ENCODE results near the gene HAVCR2.

The HAVCR2 gene

DNA sequence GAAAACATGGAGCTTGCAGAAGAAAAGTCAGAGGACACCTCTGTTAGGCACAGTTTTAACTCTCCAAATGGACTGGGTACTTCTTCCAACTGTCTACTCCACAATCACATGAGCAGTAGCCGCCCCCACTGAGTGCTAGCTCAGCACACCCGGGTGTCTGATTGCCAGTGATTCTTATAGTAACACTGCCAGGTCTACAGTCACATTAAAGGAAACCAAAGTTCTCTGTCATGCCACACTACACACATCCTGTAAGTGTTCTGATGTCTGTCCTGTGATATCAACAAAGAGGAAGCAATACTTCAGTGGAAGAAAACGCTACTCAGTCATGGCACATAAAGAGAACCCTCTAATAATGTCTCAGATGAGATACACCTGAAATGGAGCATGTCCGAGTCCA lies at the start of gene HAVCR2:
HAVCR2 (minus strand) TSS at position 69 of the 400 bp plus-strand sequence; CDS start at position 8, 61 bp downstream.
- peak; percentile 16 for DNase-seq (ENCODE audit: low read depth)

DNA sequence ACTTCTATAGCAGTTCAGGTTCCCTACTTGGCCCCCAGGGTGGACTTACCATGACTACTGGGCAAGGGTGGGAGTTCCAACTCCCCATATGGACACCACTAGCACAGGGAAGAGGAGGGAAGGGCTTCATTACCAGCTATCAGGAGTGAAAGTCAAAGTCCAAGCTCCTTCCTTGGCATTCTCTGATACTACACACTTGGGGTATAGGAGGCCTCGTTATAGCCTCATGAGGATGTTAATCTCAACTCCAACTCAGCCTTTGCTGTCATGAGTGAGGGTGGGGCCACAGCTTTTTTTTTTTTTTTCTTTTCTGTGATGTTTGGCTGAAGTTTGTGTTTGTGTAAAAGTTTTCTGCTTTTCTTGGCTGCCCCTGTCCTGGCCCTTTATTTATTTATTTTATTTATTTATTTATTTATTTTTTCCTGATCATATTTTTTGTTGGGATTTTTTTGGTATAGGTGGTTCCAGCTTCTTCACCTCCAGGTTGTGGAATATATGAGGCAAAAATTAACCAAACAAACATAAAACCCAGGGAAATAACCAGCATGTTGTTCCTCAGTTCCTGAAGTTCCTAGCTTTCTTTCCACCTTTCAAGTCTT lies 48.5 kb upstream of the HAVCR2 start:
- no peak for DNase-seq (ENCODE audit: low read depth)

- no peak for DNase-seq (ENCODE audit: low read depth)
Observed at GRCh38 chr5:157155297-157155696, 46.5 kb upstream of the HAVCR2 start.

DNA sequence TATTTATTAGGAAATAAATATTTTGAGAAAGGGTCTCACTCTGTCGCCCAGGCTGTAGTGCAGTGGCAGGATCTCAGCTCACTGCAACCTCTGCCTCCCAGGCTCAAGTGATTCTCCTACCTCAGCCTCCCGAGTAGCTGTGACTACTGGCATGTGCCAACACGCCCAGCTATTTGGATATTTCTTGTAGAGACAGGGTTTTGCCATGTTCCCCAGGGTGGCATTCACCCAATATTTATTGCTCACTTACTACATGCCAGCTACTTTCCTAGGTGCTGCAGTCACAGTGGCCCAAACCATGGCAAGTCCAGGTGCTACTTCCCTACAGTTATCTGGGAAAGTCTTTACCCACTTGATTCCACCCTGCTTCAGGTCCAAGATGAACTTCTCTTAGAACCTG lies 42.2 kb upstream of the HAVCR2 start:
- no peak for DNase-seq (ENCODE audit: low read depth)

GRCh38 chr5:157148734-157149615 lies 40.1 kb upstream of the HAVCR2 start:
- DNase-seq (ENCODE audit: low read depth): peak; percentile 75

DNA sequence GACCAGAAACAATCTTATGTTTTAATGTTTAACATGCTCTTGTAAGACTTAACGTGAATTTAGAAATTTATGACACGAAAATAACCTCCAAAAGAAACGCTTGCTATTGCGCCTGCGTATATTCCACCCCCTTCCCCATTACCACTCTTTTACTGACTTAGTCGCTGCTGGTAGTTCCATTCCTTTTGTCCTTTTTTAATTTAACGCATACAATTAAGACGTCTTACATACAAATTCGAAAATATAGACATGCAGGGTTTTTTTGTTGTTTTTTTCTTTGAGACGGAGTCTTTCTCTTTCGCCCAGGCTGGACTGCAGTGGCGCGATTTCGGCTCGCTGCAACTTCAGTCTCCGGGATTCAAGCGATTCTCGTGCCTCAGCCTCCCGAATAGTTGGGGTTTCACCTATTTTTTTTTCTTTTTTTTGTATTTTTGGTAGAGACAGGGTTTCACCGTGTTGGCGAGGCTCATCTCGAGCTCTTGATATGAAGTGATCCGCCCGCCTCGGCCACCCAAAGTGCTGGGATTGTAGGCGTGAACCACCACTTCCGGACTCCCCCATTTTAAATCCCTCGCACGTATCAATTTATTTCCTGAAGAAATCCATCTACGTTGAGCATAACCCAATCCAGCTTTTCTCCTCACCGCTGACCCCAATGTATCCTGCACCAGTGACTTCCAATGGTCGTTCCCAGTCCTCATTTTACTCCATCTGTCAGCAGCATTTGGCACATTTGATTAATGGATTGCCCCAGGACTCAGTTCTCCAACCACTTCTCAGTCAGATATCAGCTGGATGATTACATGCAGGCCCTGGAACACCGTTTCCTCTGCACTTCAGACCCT lies 34.5 kb upstream of the HAVCR2 start:
- DNase-seq (ENCODE audit: low read depth): no peak

DNA sequence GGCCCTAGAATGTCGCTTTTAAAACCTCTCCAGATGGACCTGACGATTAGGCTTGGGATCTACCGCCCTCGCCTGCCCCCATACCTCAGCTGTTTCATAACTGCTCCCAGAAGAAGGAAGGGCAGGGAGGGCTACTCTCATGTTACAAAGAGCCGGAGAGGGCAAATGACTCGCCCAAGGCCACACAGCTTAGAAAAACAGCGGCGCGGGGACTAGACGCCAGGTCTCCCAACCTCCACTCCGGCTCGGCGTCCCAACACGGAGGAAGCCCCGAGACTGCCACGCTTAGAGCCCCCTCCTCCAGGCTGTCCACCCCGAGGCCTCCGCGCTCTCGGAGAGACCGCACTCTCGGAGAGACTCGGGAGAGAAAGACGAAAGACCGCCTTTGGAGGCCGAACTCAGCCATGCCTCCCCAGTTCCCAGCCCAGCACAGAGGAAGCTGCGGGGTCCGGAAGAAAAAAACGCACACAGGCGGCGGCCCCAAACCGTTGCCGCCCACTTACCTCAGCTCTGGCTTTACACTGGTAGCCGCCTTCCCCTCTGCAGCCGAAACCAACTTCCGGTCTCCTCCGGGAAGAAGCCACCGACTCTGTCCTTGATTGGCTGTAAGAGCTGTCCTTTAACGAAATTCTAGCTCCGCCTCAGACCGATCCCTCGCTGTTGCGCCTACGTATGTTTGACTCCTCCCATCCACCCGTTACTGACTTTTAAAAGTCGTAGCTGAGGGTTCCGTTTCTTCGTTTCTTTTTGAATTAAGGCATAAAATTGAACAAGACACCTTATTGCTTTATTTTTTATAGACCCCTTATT lies 33.7 kb upstream of the HAVCR2 start, which contains the start of gene MED7:
MED7 (minus strand) TSS at position 549 of the 810 bp plus-strand sequence. CDS start 3,434 bp downstream, outside the sequence.
- peak; percentile 80 for DNase-seq (ENCODE audit: low read depth)

GRCh38 chr5:157137691-157138090 lies 28.8 kb upstream of the HAVCR2 start:
- no peak for DNase-seq (ENCODE audit: low read depth)

- DNase-seq (ENCODE audit: low read depth): no peak
Observed at GRCh38 chr5:157132281-157132612, 23.4 kb upstream of the HAVCR2 start.

- DNase-seq (ENCODE audit: low read depth): no peak
Observed at GRCh38 chr5:157130925-157131324, 22.1 kb upstream of the HAVCR2 start.

GRCh38 chr5:157121709-157122108 lies 12.9 kb upstream of the HAVCR2 start:
- DNase-seq (ENCODE audit: low read depth): no peak

- DNase-seq (ENCODE audit: low read depth): no peak
Observed at GRCh38 chr5:157120102-157120501, 11.3 kb upstream of the HAVCR2 start.

DNA sequence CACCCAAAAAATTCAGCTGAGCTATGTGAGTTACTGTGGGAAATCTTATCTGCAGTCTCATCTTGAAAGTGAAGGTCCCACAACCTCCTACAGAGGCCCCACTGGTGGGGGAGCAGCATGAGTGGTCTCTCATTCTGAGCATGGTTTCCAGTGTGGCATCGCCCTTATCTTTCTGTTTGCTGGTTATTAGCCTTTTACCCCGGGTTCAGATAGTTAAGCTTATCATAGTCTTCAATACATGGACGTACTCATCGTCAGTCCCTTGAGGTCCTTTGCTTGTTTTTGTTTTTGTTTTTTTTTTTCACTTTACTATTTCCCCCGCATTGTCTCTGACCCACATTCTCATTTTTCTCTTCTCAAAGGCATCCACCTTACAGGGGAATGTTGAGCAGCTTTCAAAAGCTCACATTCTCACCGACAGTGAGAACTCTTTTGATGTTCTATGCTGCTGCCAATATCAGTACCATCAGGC lies 7.7 kb upstream of the HAVCR2 start:
- DNase-seq (ENCODE audit: low read depth): no peak

- no peak for DNase-seq (ENCODE audit: low read depth)
Observed at GRCh38 chr5:157115502-157115901, 6.7 kb upstream of the HAVCR2 start.

GRCh38 chr5:157115012-157115411 lies 6.2 kb upstream of the HAVCR2 start:
- DNase-seq (ENCODE audit: low read depth): no peak

DNA sequence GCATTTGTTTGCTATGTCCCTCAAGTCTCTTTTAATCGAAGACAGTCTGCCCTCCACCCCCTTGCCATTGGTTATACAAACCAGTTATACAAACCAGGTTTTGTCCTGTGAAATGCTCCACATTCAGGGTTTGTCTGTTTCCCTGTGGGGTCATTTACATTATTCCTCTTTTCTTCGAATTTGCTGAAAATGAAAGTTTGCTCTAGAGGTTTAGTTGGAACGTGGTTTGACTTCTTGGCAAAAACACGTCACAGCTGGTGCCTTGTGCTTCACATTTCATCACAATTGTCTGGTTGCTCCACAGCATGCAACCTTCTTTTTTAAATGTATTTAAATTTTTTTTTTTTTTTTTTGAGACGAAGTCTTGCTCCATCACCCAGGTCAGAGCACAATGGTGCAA lies 4.2 kb upstream of the HAVCR2 start:
- no peak for DNase-seq (ENCODE audit: low read depth)

- DNase-seq (ENCODE audit: low read depth): no peak
Observed at GRCh38 chr5:157109744-157110143, 900 bp upstream of the HAVCR2 start.

DNA sequence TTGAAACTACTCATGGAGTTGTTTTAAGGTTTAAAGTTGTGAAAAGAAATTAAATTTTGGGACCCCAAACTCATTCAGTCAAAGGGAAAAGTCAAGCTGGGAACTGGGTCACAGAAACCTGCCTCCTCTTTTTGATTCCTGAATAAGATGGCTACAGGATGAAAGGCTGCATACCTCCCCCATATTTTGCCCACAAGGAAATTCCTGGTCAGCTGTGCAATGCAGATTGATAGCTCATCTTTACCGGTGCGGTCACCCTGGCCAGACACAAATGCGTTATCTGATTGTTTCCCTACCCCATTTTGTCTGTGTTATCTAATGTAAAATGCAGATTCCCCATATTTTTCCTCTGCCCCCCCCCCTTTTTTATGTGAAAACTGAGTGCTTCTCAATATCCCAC lies 1.3 kb downstream of the HAVCR2 start:
- DNase-seq (ENCODE audit: low read depth): no peak

GRCh38 chr5:157106630-157107461 lies 2.0 kb downstream of the HAVCR2 start:
- DNase-seq (ENCODE audit: low read depth): no peak

- DNase-seq (ENCODE audit: low read depth): no peak
Observed at GRCh38 chr5:157100140-157100679, 8.6 kb downstream of the HAVCR2 start.

All from stimulated activated CD8-positive, alpha-beta memory T cell treated with anti-CD3 and anti-CD28 coated beads, Interleukin-15, amount 100 ng/mL, for 1 hour (primary cell).